Smooth muscle cell (in vitro differentiated cells): ENCODE results near the gene CLEC20A. TPM values are rescaled to one million over a fixed set of nuclear protein-coding genes. Genes with fewer than 3 reads are reported as not detected.

Experiments
- DNase-seq: peaks from one replicate; lab custom pipeline; 2025; ENCODE audit not compliant: unreplicated experiment; lab: John Stamatoyannopoulos, UW
- H2AFZ ChIP-seq: fragments of 200-600 bp; sonication (generic); 2 replicates; pipeline ENCODE4 v1.6.0; 2016; ENCODE audit warnings: antibody characterized with exemption, low read depth, mild to moderate bottlenecking
- H3F3A ChIP-seq: fragments of 200-600 bp; sonication (generic); 2 replicates; pipeline ENCODE4 v1.6.0; 2017; ENCODE audit warnings: antibody characterized with exemption, low read depth
- H3K27ac ChIP-seq: fragments of 200-600 bp; sonication (generic); 2 replicates; pipeline ENCODE4 v1.5.1; 2016; ENCODE audit warnings: low read depth, mild to moderate bottlenecking
- H3K27me3 ChIP-seq: fragments of 200-600 bp; sonication (generic); 2 replicates; pipeline ENCODE4 v1.6.1; 2016; ENCODE audit warnings: low read depth, mild to moderate bottlenecking
- H3K36me3 ChIP-seq: fragments of 200-600 bp; sonication (generic); 2 replicates; pipeline ENCODE4 v1.5.1; 2016; ENCODE audit warnings: low read depth
- H3K4me1 ChIP-seq: fragments of 200-600 bp; sonication (generic); 2 replicates; pipeline ENCODE4 v1.5.1; 2016; ENCODE audit warnings: low read depth
- H3K4me2 ChIP-seq: fragments of 200-600 bp; sonication (generic); 2 replicates; pipeline ENCODE4 v1.6.0; 2016; ENCODE audit warnings: mild to moderate bottlenecking
- H3K4me3 ChIP-seq: fragments of 200-600 bp; sonication (generic); 2 replicates; pipeline ENCODE4 v1.5.1; 2016; ENCODE audit warnings: mild to moderate bottlenecking
- H3K79me2 ChIP-seq: fragments of 200-600 bp; sonication (generic); 2 replicates; pipeline ENCODE4 v1.6.0; 2016; ENCODE audit warnings: low read depth, mild to moderate bottlenecking
- H3K9ac ChIP-seq: fragments of 200-600 bp; sonication (generic); 2 replicates; pipeline ENCODE4 v1.6.0; 2016; ENCODE audit warnings: low read depth
- H3K9me3 ChIP-seq: fragments of 200-600 bp; sonication (generic); replicated peaks from 2 replicates; pipeline ENCODE4 v1.5.1; 2016; ENCODE audit warnings: low read depth
- H4K20me1 ChIP-seq: fragments of 200-600 bp; sonication (generic); 2 replicates; pipeline ENCODE4 v1.6.0; 2016; ENCODE audit warnings: low read depth
- CTCF ChIP-seq: fragments of 200-600 bp; sonication (generic); IDR thresholded peaks from 2 replicates; pipeline ENCODE4 v1.5.1; 2017; ENCODE audit warnings: borderline replicate concordance, mild to moderate bottlenecking, antibody characterized with exemption; ENCODE audit not compliant: insufficient read depth, poor library complexity, severe bottlenecking
- WGBS: methylation state at CpG from one replicate; pipeline ENCODE4 v1.1.7; 2016; ENCODE audit warnings: low lambda C conversion rate; 5-methylcytosine and 5-hydroxymethylcytosine counted together
- polyA plus RNA-seq: library from polyadenylated mRNA; unstranded; fragments of >200 nt; fragmentation: Nextera tagmentation; extraction: Ambion mirVana; gene quantifications from 2 replicates; pipeline ENCODE4 v1.2.1, GENCODE V29; 2016
- total RNA-seq: library from RNA; depleted of rRNA; stranded (reverse); fragments of >200 nt; gene quantifications from 2 replicates; pipeline ENCODE4 v1.2.3, GENCODE V29; 2014

Gene CLEC20A
- total and polyA plus RNA-seq, 2 experiments from 2014 or later = 0.14 TPM; not detected in 1

DNA sequence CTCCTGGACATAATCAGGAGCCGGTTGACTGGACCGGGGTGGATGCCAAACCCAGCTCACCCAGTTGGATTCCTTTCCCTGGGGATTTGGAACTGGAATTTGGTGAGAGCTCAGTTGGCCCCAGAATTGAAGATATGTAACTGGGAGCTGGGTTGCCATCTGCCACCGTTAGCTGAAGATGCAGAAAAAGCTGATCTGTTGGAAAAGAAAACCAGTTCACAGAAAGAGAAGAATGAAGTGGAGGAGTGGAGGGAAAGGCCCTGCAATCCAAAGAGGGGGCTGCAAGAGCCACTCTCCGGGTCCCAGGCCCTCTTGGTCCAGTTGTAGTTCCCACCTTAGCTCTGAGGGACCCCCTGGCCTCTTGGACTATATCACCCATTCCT is 32.2 kb upstream of the CLEC20A start:
- 90% methylated on average over 4 of the region's 4 CpGs for WGBS
- Histone ChIP-seq H3F3A (no peaks in the 10 kb centered on the region), H3K4me3 (no peak overlapping the region), H3K36me3 (no peaks in the 10 kb centered on the region), H3K27me3 (no peaks in the 10 kb centered on the region), H2AFZ (no peak overlapping the region), H4K20me1 (no peaks in the 10 kb centered on the region), H3K27ac (no peak overlapping the region), H3K9me3 (no peaks in the 10 kb centered on the region), H3K9ac (no peak overlapping the region), H3K4me1 (no peaks in the 10 kb centered on the region), H3K79me2 (no peaks in the 10 kb centered on the region), H3K4me2 (no peak overlapping the region)
- no peak for DNase-seq
- TF ChIP-seq CTCF = no peak

DNA sequence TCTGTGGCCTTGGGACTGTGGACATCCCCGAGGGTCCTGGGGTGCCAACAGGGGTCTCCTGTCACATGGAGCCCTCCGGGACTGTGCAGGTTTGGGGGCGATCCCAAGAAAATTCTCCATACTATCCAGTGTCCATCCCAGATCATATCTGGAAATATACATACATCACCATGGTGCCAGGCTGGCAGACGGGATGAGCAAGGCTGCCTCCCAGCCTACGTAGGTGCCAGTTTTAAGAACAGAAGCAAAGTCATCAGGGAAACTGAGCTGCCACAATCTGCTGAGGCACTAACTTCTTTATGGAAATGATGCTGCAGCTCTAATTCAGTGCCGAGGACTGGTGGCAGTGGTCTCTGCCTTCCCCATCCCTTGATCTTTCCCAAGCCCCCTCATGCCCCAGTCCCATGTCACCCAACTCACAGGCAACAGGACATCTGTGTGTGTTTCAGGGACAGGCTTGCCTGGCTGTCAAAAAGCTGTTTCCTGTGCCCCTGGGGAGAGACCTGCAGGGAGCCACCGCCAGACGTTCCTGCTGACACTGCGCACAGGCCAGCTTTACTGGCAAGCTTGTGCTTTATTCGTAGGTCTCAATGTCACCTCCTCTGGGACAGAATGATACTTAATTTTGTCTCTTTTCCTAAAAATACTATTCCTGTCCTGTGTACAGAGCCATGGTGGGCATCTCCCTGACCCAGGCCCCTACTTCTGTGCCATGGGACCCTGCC is 31.6 kb upstream of the CLEC20A start:
- H3K27ac ChIP-seq = no peak overlapping the region
- no peak overlapping the region for H3K4me3 ChIP-seq
- H2AFZ ChIP-seq = no peak overlapping the region
- no peaks in the 10 kb centered on the region for H3K27me3 ChIP-seq
- no peaks in the 10 kb centered on the region for H3K36me3 ChIP-seq
- no peaks in the 10 kb centered on the region for H3K4me1 ChIP-seq
- no peak for TF ChIP-seq CTCF
- no peaks in the 10 kb centered on the region for H3K9me3 ChIP-seq
- 94% methylated on average over 10 of the region's 10 CpGs for WGBS
- H4K20me1 ChIP-seq = no peaks in the 10 kb centered on the region
- DNase-seq = no peak
- no peaks in the 10 kb centered on the region for H3K79me2 ChIP-seq
- H3F3A ChIP-seq = no peaks in the 10 kb centered on the region
- no peak overlapping the region for H3K4me2 ChIP-seq
- H3K9ac ChIP-seq = no peak overlapping the region

DNA sequence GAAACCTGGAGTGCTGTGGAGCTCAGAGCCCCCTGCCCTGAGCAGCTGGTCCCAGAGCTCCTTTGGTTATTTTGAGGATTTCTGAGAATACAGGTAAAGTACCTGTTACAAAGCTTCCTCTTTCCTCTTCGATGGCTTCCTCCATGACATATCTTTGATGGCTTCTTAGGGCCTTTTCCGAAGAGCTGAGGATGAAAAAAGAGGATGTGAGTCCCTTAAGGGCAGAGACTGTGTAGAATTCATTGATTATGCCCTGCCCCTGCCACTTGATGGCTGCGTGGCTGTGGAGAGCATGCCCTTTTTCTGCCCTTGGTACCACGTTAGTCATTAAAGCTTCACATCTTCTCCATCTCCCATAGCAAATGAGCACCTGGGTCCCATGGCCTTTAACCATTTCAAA is 30.4 kb upstream of the CLEC20A start:
- Histone ChIP-seq H3K9ac (no peak overlapping the region), H3K27ac (no peak overlapping the region), H4K20me1 (no peaks in the 10 kb centered on the region), H3K27me3 (no peaks in the 10 kb centered on the region), H3K4me1 (no peaks in the 10 kb centered on the region), H2AFZ (no peak overlapping the region), H3F3A (no peaks in the 10 kb centered on the region), H3K36me3 (no peaks in the 10 kb centered on the region), H3K4me3 (no peak overlapping the region), H3K79me2 (no peaks in the 10 kb centered on the region), H3K9me3 (no peaks in the 10 kb centered on the region), H3K4me2 (no peak overlapping the region)
- no peak for DNase-seq
- TF ChIP-seq CTCF = no peak
- 92% methylated on average over 4 of the region's 4 CpGs for WGBS

DNA sequence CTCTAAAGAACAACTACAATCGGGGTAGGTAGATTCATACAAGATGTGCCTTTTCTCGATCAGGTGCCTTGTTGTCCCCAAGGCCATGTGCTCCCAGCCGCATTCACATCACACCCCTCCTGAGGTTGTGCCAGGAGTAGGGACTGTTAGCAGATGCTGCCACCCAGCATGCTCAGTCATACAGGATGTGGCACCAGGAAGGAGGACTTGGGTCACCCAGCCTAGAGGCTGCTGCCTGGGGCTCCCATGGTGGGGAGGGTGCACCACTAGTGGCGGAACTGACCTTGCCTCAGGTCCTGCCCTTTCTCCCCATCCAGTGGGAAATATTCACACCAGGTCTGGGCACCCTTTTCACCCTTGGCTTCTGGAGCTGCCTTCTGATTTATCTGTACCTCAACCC is 24.5 kb upstream of the CLEC20A start:
- no peak overlapping the region for H3K4me3 ChIP-seq
- no peak for TF ChIP-seq CTCF
- no peaks in the 10 kb centered on the region for H3K79me2 ChIP-seq
- no peaks in the 10 kb centered on the region for H3F3A ChIP-seq
- no peaks in the 10 kb centered on the region for H3K4me1 ChIP-seq
- no peak overlapping the region for H2AFZ ChIP-seq
- H3K9me3 ChIP-seq = no peaks in the 10 kb centered on the region
- no peak overlapping the region for H3K9ac ChIP-seq
- no peaks in the 10 kb centered on the region for H4K20me1 ChIP-seq
- no peaks in the 10 kb centered on the region for H3K36me3 ChIP-seq
- 91% methylated on average over 4 of the region's 4 CpGs for WGBS
- no peak overlapping the region for H3K27ac ChIP-seq
- DNase-seq = no peak
- no peaks in the 10 kb centered on the region for H3K27me3 ChIP-seq
- H3K4me2 ChIP-seq = no peak overlapping the region
